PC-3 (cell line): ENCODE results near the gene CDKL4.

Source experiments
- CTCF ChIP-seq: fragments of 300-600 bp; sonication (generic); conservative IDR thresholded peaks from 2 replicates; pipeline ENCODE4 v1.5.1; 2017; ENCODE audit warnings: antibody characterized with exemption, low read depth, mild to moderate bottlenecking, low read length
- EZH2 ChIP-seq: fragments of 300-600 bp; sonication (generic); IDR thresholded peaks from one replicate; pipeline ENCODE4 v1.6.1; 2017; ENCODE audit warnings: antibody characterized with exemption, mild to moderate bottlenecking, low read length; ENCODE audit not compliant: unreplicated experiment
- EZH2phosphoT487 ChIP-seq: fragments of 300-600 bp; sonication (generic); IDR thresholded peaks from 2 replicates; pipeline ENCODE4 v1.6.1; 2018; ENCODE audit warnings: mild to moderate bottlenecking, antibody characterized with exemption, low read length, borderline replicate concordance

- TF ChIP-seq CTCF (no peak), EZH2 (no peak), EZH2phosphoT487 (no peak)
These were observed 30.8 kb downstream of the CDKL4 start for GRCh38 chr2:39213015-39213414.
